ENCODE measurements around the gene FUBP1.
"Not testable (repeated sequence)": the region's sequence is repeated elsewhere in the genome, so short reads cannot be mapped to it uniquely, and the experiment has no call there.

Gene FUBP1

GRCh38 chr1:77978969-77979876, at the start of gene FUBP1:
Gene FUBP1 (minus strand): TSS chr1:77979072. CDS start chr1:77979004, 68 bp downstream.
- DNase-seq: peak; percentile 95

GRCh38 chr1:78021134-78021533, 42.3 kb upstream of the FUBP1 start:
- not testable (repeated sequence) for DNase-seq

GRCh38 chr1:78019024-78019423, 40.2 kb upstream of the FUBP1 start:
- no peak for DNase-seq

GRCh38 chr1:78015148-78015547, 36.3 kb upstream of the FUBP1 start:
- no peak for DNase-seq

- DNase-seq: no peak
These were observed 32.2 kb upstream of the FUBP1 start for GRCh38 chr1:78011050-78011449.

- DNase-seq: no peak
These were observed 31.0 kb upstream of the FUBP1 start for GRCh38 chr1:78009836-78010235.

- DNase-seq: no peak
These were observed 30.4 kb upstream of the FUBP1 start for GRCh38 chr1:78009276-78009675.

GRCh38 chr1:78007677-78008341, 28.9 kb upstream of the FUBP1 start:
- DNase-seq: no peak

- no peak for DNase-seq
These were observed 27.6 kb upstream of the FUBP1 start for GRCh38 chr1:78006521-78006920.

- DNase-seq: no peak
These were observed 26.9 kb upstream of the FUBP1 start for GRCh38 chr1:78005755-78006154.

- DNase-seq: no peak
These were observed 26.5 kb upstream of the FUBP1 start for GRCh38 chr1:78005448-78005722.

GRCh38 chr1:78004719-78005447, 26.0 kb upstream of the FUBP1 start, which contains the start of gene DNAJB4:
Gene DNAJB4 (plus strand): TSS chr1:78004939. CDS start chr1:78005111, 172 bp downstream.
- no peak for DNase-seq

GRCh38 chr1:78003882-78004718, 25.2 kb upstream of the FUBP1 start:
- peak; percentile 67 for DNase-seq

GRCh38 chr1:78003070-78003746, 24.3 kb upstream of the FUBP1 start:
- DNase-seq: no peak

- not testable (repeated sequence) for DNase-seq
These were observed 21.7 kb upstream of the FUBP1 start for GRCh38 chr1:78000536-78000935.

- DNase-seq: no peak
These were observed 17.9 kb upstream of the FUBP1 start for GRCh38 chr1:77996734-77997133.

GRCh38 chr1:77994117-77994705, 15.3 kb upstream of the FUBP1 start:
- DNase-seq: no peak

GRCh38 chr1:77991638-77992037, 12.8 kb upstream of the FUBP1 start:
- no peak for DNase-seq

- DNase-seq: no peak
These were observed 11.8 kb upstream of the FUBP1 start for GRCh38 chr1:77990629-77991204.

- DNase-seq: no peak
These were observed 10.9 kb upstream of the FUBP1 start for GRCh38 chr1:77989744-77990143.

GRCh38 chr1:77987919-77988318, 9.0 kb upstream of the FUBP1 start:
- no peak for DNase-seq
